ENCODE results near the gene PCGF3.

Gene PCGF3

DNA sequence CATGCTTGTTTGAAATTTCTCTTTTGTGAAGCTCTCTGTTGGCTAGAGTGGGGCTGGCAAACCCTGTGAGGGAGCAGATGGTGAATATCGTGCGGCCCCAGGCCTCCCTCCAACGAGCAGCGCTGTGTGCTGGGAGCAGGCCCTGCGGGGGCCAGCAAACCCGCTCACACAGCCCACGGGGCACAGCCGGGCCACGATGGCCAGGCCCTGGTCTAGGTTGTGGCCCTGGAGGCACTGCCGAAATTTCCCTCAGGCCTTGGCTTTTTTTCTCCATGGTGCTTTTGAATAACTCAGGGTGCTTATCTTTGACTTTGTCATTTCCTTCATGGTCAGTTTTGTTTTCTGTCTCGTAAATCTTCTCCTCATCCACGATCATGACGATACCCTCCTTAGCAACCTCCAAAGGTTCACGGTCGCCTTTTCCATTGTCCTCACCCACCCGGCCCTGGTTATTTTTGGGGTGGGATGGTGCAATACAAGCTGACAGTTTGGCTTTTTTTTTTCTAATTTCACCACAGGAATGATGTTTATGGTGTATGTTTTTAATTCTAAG is 20.7 kb downstream of the PCGF3 start:
- Histone ChIP-seq H3K36me3 (ENCODE audit: insufficient read depth) (no peaks in the 10 kb centered on the region), H3K79me2 (ENCODE audit: insufficient read depth, low read depth) (no peaks in the 10 kb centered on the region), H4K20me1 (ENCODE audit: insufficient read depth) (no peaks in the 10 kb centered on the region), H2AFZ (ENCODE audit: low read depth) (no peak overlapping the region), H3K4me2 (no peak overlapping the region), H3K4me1 (ENCODE audit: low read depth, poor library complexity, severe bottlenecking) (no peaks in the 10 kb centered on the region), H3K4me3 (IDR thresholded peaks at IDR 0.05; ENCODE audit: insufficient read depth, low read depth, low read length) (no peak overlapping the region), H3K27ac (no peak overlapping the region), H3K9ac (no peak overlapping the region), H3K27me3 (ENCODE audit: insufficient read depth, low read depth) (no peaks in the 10 kb centered on the region)
- TF ChIP-seq CTCF (conservative IDR thresholded peaks at IDR 0.05; ENCODE audit: low read depth, low read length): no peak

DNA sequence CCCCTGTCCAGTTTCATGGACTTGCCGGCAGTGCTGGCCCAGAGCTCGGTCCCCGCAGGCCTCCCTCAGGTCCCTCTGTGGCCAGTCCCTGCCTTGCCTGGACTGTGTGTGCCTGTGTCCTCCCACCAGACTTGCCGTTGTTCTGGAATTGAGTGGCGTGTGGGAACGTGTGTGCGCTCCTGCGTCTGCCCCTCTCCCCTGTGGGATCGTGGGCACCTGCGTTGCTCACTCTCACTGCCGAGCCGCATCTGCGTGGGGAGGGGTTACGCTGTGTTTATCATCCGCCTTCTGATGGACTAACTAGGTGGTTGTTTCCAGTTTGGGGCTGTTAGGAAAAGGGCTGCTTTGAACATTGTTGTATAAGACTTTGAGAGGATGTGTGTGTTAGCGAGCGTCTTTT is 21.2 kb downstream of the PCGF3 start:
- H3K79me2 ChIP-seq (ENCODE audit: insufficient read depth, low read depth): no peaks in the 10 kb centered on the region
- no peak for TF ChIP-seq CTCF (conservative IDR thresholded peaks at IDR 0.05; ENCODE audit: low read depth, low read length)
- H3K4me3 ChIP-seq (IDR thresholded peaks at IDR 0.05; ENCODE audit: insufficient read depth, low read depth, low read length): no peak overlapping the region
- no peaks in the 10 kb centered on the region for H4K20me1 ChIP-seq (ENCODE audit: insufficient read depth)
- no peak overlapping the region for H3K27ac ChIP-seq
- no peaks in the 10 kb centered on the region for H3K36me3 ChIP-seq (ENCODE audit: insufficient read depth)
- H2AFZ ChIP-seq (ENCODE audit: low read depth): no peak overlapping the region
- H3K9ac ChIP-seq: no peak overlapping the region
- no peak overlapping the region for H3K4me2 ChIP-seq
- no peaks in the 10 kb centered on the region for H3K4me1 ChIP-seq (ENCODE audit: low read depth, poor library complexity, severe bottlenecking)
- H3K27me3 ChIP-seq (ENCODE audit: insufficient read depth, low read depth): no peaks in the 10 kb centered on the region

DNA sequence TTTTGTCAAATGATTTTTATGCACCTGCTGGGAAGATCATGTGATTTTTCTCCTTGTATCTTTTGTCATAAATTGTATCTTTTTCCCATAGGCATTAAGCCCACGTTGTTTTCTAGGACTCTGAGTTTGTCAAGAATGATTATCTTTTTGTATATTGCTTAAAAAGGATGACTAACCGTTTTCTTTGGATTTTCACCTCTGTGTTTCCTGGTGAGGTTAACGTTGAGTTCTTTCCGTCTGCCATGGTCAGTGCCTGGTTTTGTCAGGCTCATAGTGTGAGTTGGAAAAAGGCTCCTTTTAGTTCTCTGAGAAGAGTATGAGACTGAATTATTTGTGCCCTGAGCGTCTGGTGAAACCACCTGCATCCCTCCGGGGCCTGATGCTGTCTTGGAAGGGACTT is 21.9 kb downstream of the PCGF3 start:
- Histone ChIP-seq H3K9ac (no peak overlapping the region), H3K27me3 (ENCODE audit: insufficient read depth, low read depth) (no peaks in the 10 kb centered on the region), H3K36me3 (ENCODE audit: insufficient read depth) (no peaks in the 10 kb centered on the region), H3K4me3 (IDR thresholded peaks at IDR 0.05; ENCODE audit: insufficient read depth, low read depth, low read length) (no peak overlapping the region), H3K79me2 (ENCODE audit: insufficient read depth, low read depth) (no peaks in the 10 kb centered on the region), H4K20me1 (ENCODE audit: insufficient read depth) (no peaks in the 10 kb centered on the region), H3K27ac (no peak overlapping the region), H3K4me2 (no peak overlapping the region), H3K4me1 (ENCODE audit: low read depth, poor library complexity, severe bottlenecking) (no peaks in the 10 kb centered on the region), H2AFZ (ENCODE audit: low read depth) (no peak overlapping the region)
- no peak for TF ChIP-seq CTCF (conservative IDR thresholded peaks at IDR 0.05; ENCODE audit: low read depth, low read length)

- Histone ChIP-seq H3K4me1 (ENCODE audit: low read depth, poor library complexity, severe bottlenecking) (no peaks in the 10 kb centered on the region), H3K4me3 (IDR thresholded peaks at IDR 0.05; ENCODE audit: insufficient read depth, low read depth, low read length) (no peak overlapping the region), H3K9ac (no peak overlapping the region), H3K4me2 (no peak overlapping the region), H3K79me2 (ENCODE audit: insufficient read depth, low read depth) (no peaks in the 10 kb centered on the region), H2AFZ (ENCODE audit: low read depth) (no peak overlapping the region), H3K36me3 (ENCODE audit: insufficient read depth) (no peaks in the 10 kb centered on the region), H3K27ac (no peak overlapping the region), H4K20me1 (ENCODE audit: insufficient read depth) (no peaks in the 10 kb centered on the region), H3K27me3 (ENCODE audit: insufficient read depth, low read depth) (no peaks in the 10 kb centered on the region)
- no peak for TF ChIP-seq CTCF (conservative IDR thresholded peaks at IDR 0.05; ENCODE audit: low read depth, low read length)
These were observed 24.0 kb downstream of the PCGF3 start for GRCh38 chr4:729336-730315.

Data from KMS-11 (cell line).